Astrocyte of the cerebellum (primary cell): ENCODE results near the gene UBA1.

ENCODE experiments used
- DNase-seq: peaks from one replicate; pipeline ENCODE4 v3.0.0-alpha.2; 2011; ENCODE audit warnings: low read depth
- H3K4me3 ChIP-seq: 2 replicates; pipeline ENCODE4 v1.5.1; 2011; ENCODE audit warnings: mild to moderate bottlenecking, low read depth, low read length, moderate library complexity
- in situ Hi-C: cut with HindIII; loops from 2 replicates; pipeline ENCODE4 v1.10.0; 2017; ENCODE audit warnings: low sequenced_read_pairs
- TF ChIP-seq, protein P1 (sequence below): IDR thresholded peaks from 2 replicates; pipeline ENCODE4 v1.5.1; 2012; ENCODE audit warnings: low read length, low read depth, moderate library complexity, mild to moderate bottlenecking; ENCODE audit errors: missing control alignments

Gene UBA1

DNA sequence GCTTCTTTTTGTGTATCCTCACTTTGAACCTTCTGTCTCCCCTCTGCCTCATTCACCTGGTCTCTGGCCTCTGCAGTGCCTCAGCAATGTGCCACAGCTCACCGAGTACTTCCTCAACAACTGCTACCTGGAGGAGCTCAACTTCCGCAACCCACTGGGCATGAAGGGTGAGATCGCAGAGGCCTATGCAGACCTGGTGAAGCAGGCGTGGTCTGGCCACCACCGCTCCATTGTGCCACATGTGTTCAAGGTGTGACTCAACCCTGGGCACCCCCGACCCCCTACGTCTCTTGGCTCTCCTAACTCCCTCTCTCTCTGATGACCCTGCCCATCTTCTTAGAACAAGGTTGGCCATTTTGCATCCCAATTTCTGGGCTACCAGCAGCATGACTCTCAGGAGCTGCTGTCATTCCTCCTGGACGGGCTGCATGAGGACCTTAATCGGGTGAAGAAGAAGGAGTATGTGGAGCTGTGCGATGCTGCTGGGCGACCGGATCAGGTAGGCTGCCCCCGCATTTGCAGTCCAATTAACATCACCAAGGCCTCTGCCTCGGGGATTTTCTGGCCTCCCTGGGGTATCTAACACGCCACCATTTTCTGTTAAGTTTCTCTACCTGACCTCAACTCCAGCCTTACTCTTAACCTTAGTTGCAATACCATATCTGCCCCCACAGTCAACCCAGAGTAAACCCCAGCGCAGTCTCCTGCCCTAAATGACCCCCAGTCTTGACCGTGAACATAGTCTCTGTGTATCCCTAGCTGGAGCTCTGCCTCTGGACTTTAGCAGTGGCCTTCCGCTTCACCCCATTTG, 47.8 kb downstream of the UBA1 start:
- no peak for DNase-seq
- in situ Hi-C loops = no loop called here
- TF ChIP-seq, protein P1, sequence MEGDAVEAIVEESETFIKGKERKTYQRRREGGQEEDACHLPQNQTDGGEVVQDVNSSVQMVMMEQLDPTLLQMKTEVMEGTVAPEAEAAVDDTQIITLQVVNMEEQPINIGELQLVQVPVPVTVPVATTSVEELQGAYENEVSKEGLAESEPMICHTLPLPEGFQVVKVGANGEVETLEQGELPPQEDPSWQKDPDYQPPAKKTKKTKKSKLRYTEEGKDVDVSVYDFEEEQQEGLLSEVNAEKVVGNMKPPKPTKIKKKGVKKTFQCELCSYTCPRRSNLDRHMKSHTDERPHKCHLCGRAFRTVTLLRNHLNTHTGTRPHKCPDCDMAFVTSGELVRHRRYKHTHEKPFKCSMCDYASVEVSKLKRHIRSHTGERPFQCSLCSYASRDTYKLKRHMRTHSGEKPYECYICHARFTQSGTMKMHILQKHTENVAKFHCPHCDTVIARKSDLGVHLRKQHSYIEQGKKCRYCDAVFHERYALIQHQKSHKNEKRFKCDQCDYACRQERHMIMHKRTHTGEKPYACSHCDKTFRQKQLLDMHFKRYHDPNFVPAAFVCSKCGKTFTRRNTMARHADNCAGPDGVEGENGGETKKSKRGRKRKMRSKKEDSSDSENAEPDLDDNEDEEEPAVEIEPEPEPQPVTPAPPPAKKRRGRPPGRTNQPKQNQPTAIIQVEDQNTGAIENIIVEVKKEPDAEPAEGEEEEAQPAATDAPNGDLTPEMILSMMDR = no peak
- no peak overlapping the region for H3K4me3 ChIP-seq

DNA sequence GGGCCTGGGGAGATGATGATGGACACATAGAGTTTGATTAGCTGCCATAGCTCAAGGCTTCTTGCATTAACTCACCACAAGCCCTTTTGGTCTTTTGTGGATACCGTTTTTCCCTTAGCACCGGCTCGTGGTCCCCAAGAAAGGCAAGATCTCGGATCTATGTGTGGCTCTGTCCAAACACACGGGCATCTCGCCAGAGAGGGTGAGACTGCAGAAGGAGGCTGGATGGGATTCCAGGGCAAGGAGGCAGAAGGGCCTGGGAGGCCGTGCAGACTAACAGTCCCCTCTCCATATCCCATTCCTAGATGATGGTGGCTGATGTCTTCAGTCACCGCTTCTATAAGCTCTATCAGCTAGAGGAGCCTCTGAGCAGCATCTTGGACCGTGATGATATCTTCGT, 48.7 kb downstream of the UBA1 start:
- DNase-seq = no peak
- no peak overlapping the region for H3K4me3 ChIP-seq
- in situ Hi-C loops = no loop called here
- TF ChIP-seq, protein P1 = no peak

DNA sequence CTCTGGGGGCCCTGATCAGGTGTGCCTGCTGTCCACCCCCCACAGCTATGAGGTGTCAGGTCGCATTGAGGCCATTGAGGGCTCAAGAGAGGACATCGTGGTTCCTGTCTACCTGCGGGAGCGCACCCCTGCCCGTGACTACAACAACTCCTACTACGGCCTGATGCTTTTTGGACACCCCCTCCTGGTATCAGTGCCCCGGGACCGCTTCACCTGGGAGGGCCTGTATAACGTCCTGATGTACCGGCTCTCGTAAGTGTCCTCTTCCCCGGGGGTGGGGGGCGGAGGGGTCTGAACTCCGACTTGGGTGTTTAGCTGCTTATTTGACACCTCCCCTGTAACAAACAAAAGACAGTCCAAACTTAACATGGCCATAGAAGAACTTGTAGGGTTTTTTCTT, 49.7 kb downstream of the UBA1 start:
- in situ Hi-C loops = no loop called here
- TF ChIP-seq, protein P1 = no peak
- no peak for DNase-seq
- H3K4me3 ChIP-seq = no peak overlapping the region

DNA sequence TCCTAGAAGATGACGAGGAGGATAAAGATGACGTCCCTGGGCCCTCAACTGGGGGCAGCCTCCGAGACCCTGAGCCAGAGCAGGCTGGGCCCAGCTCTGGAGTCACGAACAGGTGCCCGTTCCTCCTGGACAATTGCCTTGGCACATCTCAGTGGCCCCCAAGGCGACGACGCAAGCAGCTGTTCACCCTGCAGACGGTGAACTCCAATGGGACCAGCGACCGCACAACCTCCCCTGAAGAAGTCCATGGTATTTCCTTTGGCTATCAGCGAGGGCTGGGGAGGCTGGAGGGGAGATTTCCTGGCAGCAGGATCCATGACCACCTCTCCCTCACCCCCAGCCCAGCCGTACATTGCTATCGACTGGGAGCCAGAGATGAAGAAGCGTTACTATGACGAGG, 51.0 kb downstream of the UBA1 start:
- in situ Hi-C loops = no loop called here
- TF ChIP-seq, protein P1 = no peak
- no peak for DNase-seq
- H3K4me3 ChIP-seq = no peak overlapping the region

DNA sequence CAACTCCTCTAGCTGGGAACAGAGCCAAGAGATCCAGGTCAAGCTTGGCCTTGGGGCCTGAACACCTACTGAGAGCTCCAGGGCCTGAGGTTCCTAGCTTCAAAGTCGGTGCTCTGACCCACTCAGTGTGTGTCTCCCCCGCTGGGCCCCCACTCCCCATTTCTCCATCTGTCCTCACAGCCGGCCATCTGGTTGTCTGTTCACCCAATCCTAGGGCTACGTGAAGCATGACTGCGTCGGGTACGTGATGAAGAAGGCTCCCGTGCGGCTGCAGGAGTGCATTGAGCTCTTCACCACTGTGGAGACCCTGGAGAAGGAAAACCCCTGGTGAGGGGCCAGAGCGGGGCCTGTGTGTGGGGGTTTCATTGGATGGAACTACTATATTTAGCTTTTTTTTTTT, 51.5 kb downstream of the UBA1 start:
- in situ Hi-C loops = no loop called here
- H3K4me3 ChIP-seq = no peak overlapping the region
- no peak for DNase-seq
- TF ChIP-seq, protein P1 = no peak

DNA sequence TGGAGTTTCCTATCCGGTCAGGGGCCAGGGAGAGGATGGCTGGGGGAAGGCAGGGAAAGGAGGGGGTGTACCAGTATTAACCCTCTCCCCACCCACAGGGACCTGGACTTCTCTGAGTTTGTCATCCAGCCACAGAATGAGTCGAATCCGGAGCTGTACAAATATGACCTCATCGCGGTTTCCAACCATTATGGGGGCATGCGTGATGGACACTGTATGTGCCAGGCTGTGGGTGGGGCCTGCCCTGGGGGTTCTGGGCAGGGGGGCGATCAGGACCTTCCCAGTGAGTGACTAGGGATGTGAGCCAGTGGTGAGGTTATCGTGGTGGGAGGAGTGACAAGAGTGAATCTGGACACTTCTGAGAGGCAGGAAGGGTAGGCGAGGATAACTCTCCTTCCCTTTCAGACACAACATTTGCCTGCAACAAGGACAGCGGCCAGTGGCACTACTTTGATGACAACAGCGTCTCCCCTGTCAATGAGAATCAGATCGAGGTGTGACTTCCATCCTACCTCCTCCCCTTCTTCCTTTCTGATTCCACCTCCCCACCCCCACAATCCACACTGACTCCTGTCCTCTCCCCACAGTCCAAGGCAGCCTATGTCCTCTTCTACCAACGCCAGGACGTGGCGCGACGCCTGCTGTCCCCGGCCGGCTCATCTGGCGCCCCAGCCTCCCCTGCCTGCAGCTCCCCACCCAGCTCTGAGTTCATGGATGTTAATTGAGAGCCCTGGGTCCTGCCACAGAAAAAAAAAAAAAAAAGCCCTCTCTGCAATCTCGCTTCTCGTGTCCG, 53.8 kb downstream of the UBA1 start:
- TF ChIP-seq, protein P1 = no peak
- in situ Hi-C loops = no loop called here
- DNase-seq = peak; percentile 34
- H3K4me3 ChIP-seq = no peak overlapping the region
